Astrocyte (in vitro differentiated cells and primary cell): ENCODE results near the gene PTGFRN. TPM values are rescaled to one million over a fixed set of nuclear protein-coding genes. Genes with fewer than 3 reads are reported as not detected.
"Not testable (repeated sequence)": the region's sequence is repeated elsewhere in the genome, so short reads cannot be mapped to it uniquely, and the experiment has no call there.

Source experiments
- DNase-seq: peaks from one replicate; pipeline ENCODE4 v3.0.0-alpha.2; 2010; ENCODE audit warnings: low read depth
- FAIRE-seq: peaks from 2 replicates; lab custom pipeline; 2011; peaks lifted over from hg19 to GRCh38; lab: Jason Lieb, UNC
- H2AFZ ChIP-seq: 2 replicates; pipeline ENCODE4 v1.6.0; 2012; ENCODE audit warnings: low read depth, low read length, inconsistent platforms
- H3K27ac ChIP-seq: 2 replicates; pipeline ENCODE4 v1.5.1; 2011; ENCODE audit warnings: low read depth, low read length, inconsistent platforms
- H3K27me3 ChIP-seq: 2 replicates; pipeline ENCODE4 v1.6.0; 2011; ENCODE audit warnings: low read length, inconsistent platforms; ENCODE audit not compliant: insufficient read depth
- H3K36me3 ChIP-seq: 2 replicates; pipeline ENCODE4 v1.5.1; 2011; ENCODE audit warnings: low read length, inconsistent platforms; ENCODE audit not compliant: insufficient read depth
- H3K4me1 ChIP-seq: 2 replicates; pipeline ENCODE4 v1.5.1; 2011; ENCODE audit warnings: low read length, inconsistent platforms; ENCODE audit not compliant: insufficient read depth
- H3K4me2 ChIP-seq: 2 replicates; pipeline ENCODE4 v1.6.0; 2012; ENCODE audit warnings: low read length, inconsistent platforms
- H3K4me3 ChIP-seq: 2 replicates; pipeline ENCODE4 v1.5.1; 2011; ENCODE audit warnings: low read depth, mild to moderate bottlenecking, low read length, inconsistent platforms; ENCODE audit not compliant: insufficient read depth
- H3K79me2 ChIP-seq: 2 replicates; pipeline ENCODE4 v1.6.0; 2012; ENCODE audit warnings: mild to moderate bottlenecking, low read length, inconsistent platforms; ENCODE audit not compliant: insufficient read depth
- H3K9ac ChIP-seq: 2 replicates; pipeline ENCODE4 v1.6.0; 2012; ENCODE audit warnings: mild to moderate bottlenecking, low read length, inconsistent platforms
- H3K9me3 ChIP-seq: 2 replicates; pipeline ENCODE4 v1.5.1; 2012; ENCODE audit warnings: low read depth, mild to moderate bottlenecking, low read length, inconsistent platforms; ENCODE audit not compliant: insufficient read depth
- H4K20me1 ChIP-seq: 2 replicates; pipeline ENCODE4 v1.6.0; 2012; ENCODE audit warnings: low read length, inconsistent platforms; ENCODE audit not compliant: insufficient read depth
- H3K27ac Mint-ChIP-seq: one replicate; pipeline ENCODE4 v1.8.0; 2021; ENCODE audit warnings: mild to moderate bottlenecking, mixed read lengths; ENCODE audit not compliant: unreplicated experiment
- H3K27me3 Mint-ChIP-seq: one replicate; pipeline ENCODE4 v1.8.0; 2021; ENCODE audit warnings: low read depth, mixed read lengths; ENCODE audit not compliant: unreplicated experiment
- H3K36me3 Mint-ChIP-seq: one replicate; pipeline ENCODE4 v1.8.0; 2021; ENCODE audit warnings: low read depth, mixed read lengths; ENCODE audit not compliant: unreplicated experiment
- H3K4me1 Mint-ChIP-seq: one replicate; pipeline ENCODE4 v1.8.0; 2021; ENCODE audit warnings: low read depth, mixed read lengths; ENCODE audit not compliant: unreplicated experiment
- H3K4me3 Mint-ChIP-seq: one replicate; pipeline ENCODE4 v1.8.0; 2021; ENCODE audit warnings: mild to moderate bottlenecking, moderate library complexity, mixed read lengths; ENCODE audit not compliant: unreplicated experiment
- H3K9me3 Mint-ChIP-seq: one replicate; pipeline ENCODE4 v1.8.0; 2021; ENCODE audit warnings: mild to moderate bottlenecking, mixed read lengths; ENCODE audit not compliant: unreplicated experiment
- CTCF ChIP-seq: IDR thresholded peaks from 2 replicates; pipeline ENCODE4 v1.5.1; 2011; ENCODE audit warnings: low read depth, mild to moderate bottlenecking, inconsistent platforms, low read length, moderate library complexity; ENCODE audit not compliant: insufficient read depth
- EZH2 ChIP-seq: IDR thresholded peaks from 2 replicates; pipeline ENCODE4 v1.6.1; 2012; ENCODE audit warnings: mild to moderate bottlenecking, low read length, inconsistent platforms; ENCODE audit not compliant: insufficient read depth
- total RNA-seq: library from RNA; stranded (reverse); gene quantifications from 2 replicates; pipeline ENCODE4 v1.2.1, GENCODE V29; 2021

The PTGFRN gene
- total RNA-seq, 1 donor from 2014 or later, result 157 TPM

- H3K4me3 Mint-ChIP-seq, result no peak overlapping the region
- no peak overlapping the region for H3K27ac Mint-ChIP-seq
- Histone ChIP-seq H3K9me3 (no peaks in the 10 kb centered on the region), H3K36me3 (no peaks in the 10 kb centered on the region), H2AFZ (no peak overlapping the region), H3K4me1 (peaks cover 5% of the 10 kb centered on the region), H3K9ac (no peak overlapping the region), H3K27me3 (no peaks in the 10 kb centered on the region), H4K20me1 (no peaks in the 10 kb centered on the region), H3K27ac (no peak overlapping the region), H3K79me2 (peaks cover 18% of the 10 kb centered on the region), H3K4me3 (no peak overlapping the region), H3K4me2 (no peak overlapping the region)
- no peak for TF ChIP-seq EZH2
- TF ChIP-seq CTCF, result peak; percentile 32
- no peaks in the 10 kb centered on the region for H3K4me1 Mint-ChIP-seq
- peaks cover 1% of the 10 kb centered on the region for H3K9me3 Mint-ChIP-seq
- H3K36me3 Mint-ChIP-seq, result peaks cover 13% of the 10 kb centered on the region
- no peaks in the 10 kb centered on the region for H3K27me3 Mint-ChIP-seq
- DNase-seq, result no peak
- no peak for FAIRE-seq
These were observed 25.0 kb downstream of the PTGFRN start for GRCh38 chr1:116934586-116935207.

DNA sequence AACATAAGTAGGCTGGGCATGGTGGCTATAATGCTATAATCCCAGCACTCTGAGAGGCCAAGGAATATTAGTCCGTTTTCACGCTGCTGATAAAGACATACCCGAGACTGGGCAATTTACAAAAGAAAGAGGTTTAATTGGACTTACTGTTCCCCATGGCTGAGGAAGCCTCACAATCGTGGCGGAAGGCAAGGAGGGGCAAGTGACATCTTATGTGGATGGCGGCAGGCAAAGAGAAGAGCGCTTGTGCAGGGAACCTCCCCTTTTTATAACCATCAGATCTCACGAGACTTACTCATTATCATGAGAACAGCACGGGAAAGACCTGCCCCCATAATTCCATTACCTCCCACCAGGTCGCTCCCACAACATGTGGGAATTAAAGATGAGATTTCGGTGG is 28.5 kb downstream of the PTGFRN start:
- TF ChIP-seq CTCF, result no peak
- no peak for TF ChIP-seq EZH2
- no peaks in the 10 kb centered on the region for H3K9me3 ChIP-seq
- no peak for FAIRE-seq

GRCh38 chr1:116939780-116940543 is 30.2 kb downstream of the PTGFRN start:
- not testable (repeated sequence) for H4K20me1 ChIP-seq, H3K27me3 Mint-ChIP-seq, H3K9me3 ChIP-seq, H3K27ac Mint-ChIP-seq, FAIRE-seq, H3K9me3 Mint-ChIP-seq, H3K9ac ChIP-seq, H3K4me1 ChIP-seq, H3K4me2 ChIP-seq, H3K27me3 ChIP-seq, H3K36me3 ChIP-seq, H3K4me3 ChIP-seq, DNase-seq, H2AFZ ChIP-seq, H3K4me3 Mint-ChIP-seq, H3K27ac ChIP-seq
- Mint-ChIP-seq H3K36me3 (peaks cover 21% of the 10 kb centered on the region), H3K4me1 (peaks cover 12% of the 10 kb centered on the region)
- H3K79me2 ChIP-seq, result peaks cover 14% of the 10 kb centered on the region

More for the DNA sequence above, 28.5 kb downstream of the PTGFRN start:
- Mint-ChIP-seq H3K9me3 (peaks cover 3% of the 10 kb centered on the region), H3K27ac (no peak overlapping the region), H3K4me1 (peaks cover 4% of the 10 kb centered on the region), H3K4me3 (no peak overlapping the region), H3K36me3 (peaks cover 18% of the 10 kb centered on the region), H3K27me3 (no peaks in the 10 kb centered on the region)
- Histone ChIP-seq H3K4me3 (no peak overlapping the region), H3K27ac (no peak overlapping the region), H4K20me1 (peaks cover 7% of the 10 kb centered on the region), H3K9ac (no peak overlapping the region), H3K4me2 (no peak overlapping the region), H3K36me3 (no peaks in the 10 kb centered on the region), H3K27me3 (no peaks in the 10 kb centered on the region), H3K79me2 (peaks cover 18% of the 10 kb centered on the region), H3K4me1 (no peaks in the 10 kb centered on the region), H2AFZ (no peak overlapping the region)
- DNase-seq, result no peak
